Naive B cell (primary cell): ENCODE measurements around the gene ANKK1. TPM values are rescaled to one million over a fixed set of nuclear protein-coding genes. Genes with fewer than 3 reads are reported as not detected.

ENCODE experiments used
- ATAC-seq, 2 donors: fragments of 150-1000 bp; cut with Tn5 transposase; 2 replicates each; pipeline ENCODE4 v1.10.0; 2021; ENCODE audit warnings: low read depth in 2 of 2, mild to moderate bottlenecking in 2 of 2, moderate library complexity in 2 of 2
- DNase-seq: peaks from one replicate; pipeline ENCODE4 v3.0.0; 2022
- H3K27ac Mint-ChIP-seq, 6 donors: one replicate each; pipeline ENCODE4 v1.8.0; 2020 to 2022; ENCODE audit warnings: mild to moderate bottlenecking in 6 of 6, mixed read lengths in 6 of 6, moderate library complexity in 5 of 6, inconsistent platforms in 2 of 6
- H3K27me3 Mint-ChIP-seq, 3 donors: one replicate each; pipeline ENCODE4 v1.8.0; 2021 to 2022; ENCODE audit warnings: mixed read lengths in 3 of 3, mild to moderate bottlenecking in 1 of 3
- H3K36me3 Mint-ChIP-seq, 2 donors: one replicate each; pipeline ENCODE4 v1.8.0; 2020 to 2022; ENCODE audit warnings: mixed read lengths in 2 of 2, inconsistent platforms in 1 of 2, mild to moderate bottlenecking in 1 of 2
- H3K4me1 Mint-ChIP-seq, 3 donors: one replicate each; pipeline ENCODE4 v1.8.0; 2020 to 2022; ENCODE audit warnings: mixed read lengths in 3 of 3, inconsistent platforms in 1 of 3, mild to moderate bottlenecking in 1 of 3, moderate library complexity in 1 of 3
- H3K4me3 Mint-ChIP-seq, 8 donors: one replicate each; pipeline ENCODE4 v1.8.0; 2020 to 2022; ENCODE audit warnings: mild to moderate bottlenecking in 8 of 8, mixed read lengths in 8 of 8, moderate library complexity in 8 of 8, inconsistent platforms in 2 of 8
- H3K9me3 Mint-ChIP-seq, 7 donors: one replicate each; pipeline ENCODE4 v1.8.0; 2020 to 2022; ENCODE audit warnings: mixed read lengths in 7 of 7, mild to moderate bottlenecking in 5 of 7, inconsistent platforms in 2 of 7, moderate library complexity in 1 of 7
- polyA plus RNA-seq, 6 donors: library from polyadenylated mRNA; unstranded; fragments of 300-500 nt; fragmentation: Illumina TruSeq; gene quantifications; one replicate each; pipeline ENCODE4 v1.2.3, GENCODE V29; 2021; ENCODE audit warnings: low read depth in 6 of 6

ANKK1 gene, protein sequence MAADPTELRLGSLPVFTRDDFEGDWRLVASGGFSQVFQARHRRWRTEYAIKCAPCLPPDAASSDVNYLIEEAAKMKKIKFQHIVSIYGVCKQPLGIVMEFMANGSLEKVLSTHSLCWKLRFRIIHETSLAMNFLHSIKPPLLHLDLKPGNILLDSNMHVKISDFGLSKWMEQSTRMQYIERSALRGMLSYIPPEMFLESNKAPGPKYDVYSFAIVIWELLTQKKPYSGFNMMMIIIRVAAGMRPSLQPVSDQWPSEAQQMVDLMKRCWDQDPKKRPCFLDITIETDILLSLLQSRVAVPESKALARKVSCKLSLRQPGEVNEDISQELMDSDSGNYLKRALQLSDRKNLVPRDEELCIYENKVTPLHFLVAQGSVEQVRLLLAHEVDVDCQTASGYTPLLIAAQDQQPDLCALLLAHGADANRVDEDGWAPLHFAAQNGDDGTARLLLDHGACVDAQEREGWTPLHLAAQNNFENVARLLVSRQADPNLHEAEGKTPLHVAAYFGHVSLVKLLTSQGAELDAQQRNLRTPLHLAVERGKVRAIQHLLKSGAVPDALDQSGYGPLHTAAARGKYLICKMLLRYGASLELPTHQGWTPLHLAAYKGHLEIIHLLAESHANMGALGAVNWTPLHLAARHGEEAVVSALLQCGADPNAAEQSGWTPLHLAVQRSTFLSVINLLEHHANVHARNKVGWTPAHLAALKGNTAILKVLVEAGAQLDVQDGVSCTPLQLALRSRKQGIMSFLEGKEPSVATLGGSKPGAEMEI
- under 1 TPM in 2 of 6 donors, not detected in 4; 0.11 to 0.26 TPM for polyA plus RNA-seq

DNA sequence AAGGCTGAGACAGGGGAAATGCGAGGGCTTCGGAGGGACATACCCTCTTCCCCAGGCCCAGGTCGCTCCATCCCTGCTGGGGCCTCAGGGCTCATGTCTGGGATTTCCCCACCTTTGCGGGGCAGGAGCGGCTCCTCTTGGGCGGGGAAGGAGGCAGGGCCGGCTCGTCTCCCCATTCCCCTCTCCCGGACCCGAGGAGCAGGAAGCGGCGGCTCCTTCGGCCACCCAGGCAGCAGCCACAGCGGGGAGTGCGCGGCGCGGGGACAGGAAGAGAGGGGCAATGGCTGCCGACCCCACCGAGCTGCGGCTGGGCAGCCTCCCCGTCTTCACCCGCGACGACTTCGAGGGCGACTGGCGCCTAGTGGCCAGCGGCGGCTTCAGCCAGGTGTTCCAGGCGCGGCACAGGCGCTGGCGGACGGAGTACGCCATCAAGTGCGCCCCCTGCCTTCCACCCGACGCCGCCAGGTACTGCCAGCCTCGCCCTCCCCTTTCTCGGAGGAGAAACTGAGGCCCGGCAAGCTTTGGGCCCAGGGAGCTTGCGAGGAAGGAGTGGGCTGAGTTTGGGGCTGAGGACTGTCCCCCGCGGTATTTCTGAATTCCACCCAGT lies at the start of gene ANKK1:
TSS of gene ANKK1 (plus strand) at position 175 of the 607 bp plus-strand sequence. CDS start at position 281, 106 bp downstream.
- Mint-ChIP-seq H3K36me3 (peaks cover 0 to 8% of the 10 kb centered on the region in 2 donors), H3K27ac (peak within 1 kb of the TSS in 1 of 6 donors; percentile 73), H3K27me3 (peaks cover 3 to 13% (median 8%) of the 10 kb centered on the region in 3 donors), H3K4me1 (no peaks in the 10 kb centered on the region), H3K4me3 (no peak within 1 kb of the TSS), H3K9me3 (no peaks in the 10 kb centered on the region)
- ATAC-seq = no peak
- no peak for DNase-seq

GRCh38 chr11:113338730-113339129 lies 48.8 kb upstream of the ANKK1 start:
- DNase-seq (no peak), ATAC-seq (no peak)
- Mint-ChIP-seq H3K9me3 (peaks cover 0 to 2% (median 0%) of the 10 kb centered on the region in 7 donors), H3K4me1 (no peaks in the 10 kb centered on the region), H3K36me3 (peaks cover 38 to 70% of the 10 kb centered on the region in 2 donors), H3K27me3 (no peaks in the 10 kb centered on the region), H3K4me3 (no peak overlapping the region), H3K27ac (peak overlapping the region in 1 of 6 donors; percentile 54)

DNA sequence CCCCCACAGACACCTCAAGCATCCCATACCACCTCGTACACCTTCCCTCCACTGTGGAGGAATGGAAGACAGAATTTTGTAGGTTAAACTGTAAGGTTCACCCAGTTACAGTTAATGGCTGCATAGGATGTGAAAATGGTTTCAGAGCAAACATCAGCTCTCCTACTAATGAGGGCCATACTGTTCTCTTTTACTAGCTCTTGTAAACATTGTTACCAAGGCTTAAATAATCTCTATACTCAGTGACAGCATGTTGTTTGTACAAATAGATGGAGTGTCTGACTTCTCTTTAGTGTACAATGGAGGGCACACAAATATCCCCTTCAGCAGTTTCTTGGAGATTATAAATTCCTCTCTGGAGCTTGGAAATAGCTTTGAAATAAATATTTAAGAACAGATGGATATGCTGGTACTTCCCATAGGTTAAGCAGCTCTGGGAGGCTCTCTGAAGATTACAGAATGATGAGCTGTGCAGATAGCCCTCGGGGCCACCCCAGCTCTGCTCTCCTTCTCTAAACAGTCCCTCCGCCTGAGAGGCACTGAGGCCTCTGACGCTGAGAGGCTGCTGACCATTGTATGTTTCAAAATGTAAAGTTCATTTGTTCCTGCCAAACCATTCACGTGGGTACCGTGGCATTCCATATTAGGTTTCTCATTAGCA lies 47.5 kb upstream of the ANKK1 start:
- Mint-ChIP-seq H3K36me3 (peaks cover 44 to 68% of the 10 kb centered on the region in 2 donors), H3K27ac (peak overlapping the region in 1 of 6 donors; percentile 64), H3K4me3 (no peak overlapping the region), H3K9me3 (peaks cover 0 to 2% (median 0%) of the 10 kb centered on the region in 7 donors), H3K27me3 (no peaks in the 10 kb centered on the region), H3K4me1 (no peaks in the 10 kb centered on the region)
- no peak for ATAC-seq
- no peak for DNase-seq

- H3K9me3 Mint-ChIP-seq = no peaks in the 10 kb centered on the region
- peaks cover 36 to 52% of the 10 kb centered on the region in 2 donors for H3K36me3 Mint-ChIP-seq
- no peaks in the 10 kb centered on the region for H3K27me3 Mint-ChIP-seq
- no peaks in the 10 kb centered on the region for H3K4me1 Mint-ChIP-seq
- DNase-seq = no peak
- no peak for ATAC-seq
- H3K27ac Mint-ChIP-seq = no peak overlapping the region
- H3K4me3 Mint-ChIP-seq = no peak overlapping the region
Observed at GRCh38 chr11:113341388-113342165, 46.0 kb upstream of the ANKK1 start.

DNA sequence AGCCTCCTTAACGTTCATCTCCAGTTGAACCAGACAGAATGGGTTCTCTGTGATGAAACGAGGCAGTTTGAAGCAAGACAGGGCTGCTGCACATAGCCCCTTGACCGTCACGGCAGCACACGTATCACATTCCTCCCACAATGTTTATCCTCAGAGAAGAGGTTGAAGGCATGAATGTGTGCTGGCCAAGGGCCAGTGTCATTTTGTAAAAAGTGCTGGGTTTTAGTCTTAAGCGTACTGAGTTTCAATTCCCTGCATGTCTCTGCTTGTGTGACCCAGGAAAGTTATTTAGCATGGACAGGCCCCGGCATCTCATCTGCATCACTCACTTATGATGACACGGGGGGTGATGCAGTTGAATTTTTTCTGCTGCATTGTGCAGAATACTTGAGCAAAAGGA lies 41.6 kb upstream of the ANKK1 start:
- ATAC-seq (no peak), DNase-seq (no peak)
- no peaks in the 10 kb centered on the region for H3K4me1 Mint-ChIP-seq
- H3K27me3 Mint-ChIP-seq = no peaks in the 10 kb centered on the region
- H3K9me3 Mint-ChIP-seq = peaks cover 0 to 2% (median 0%) of the 10 kb centered on the region in 7 donors
- H3K27ac Mint-ChIP-seq = no peak overlapping the region
- H3K4me3 Mint-ChIP-seq = no peak overlapping the region
- H3K36me3 Mint-ChIP-seq = peaks cover 34 to 41% of the 10 kb centered on the region in 2 donors

DNA sequence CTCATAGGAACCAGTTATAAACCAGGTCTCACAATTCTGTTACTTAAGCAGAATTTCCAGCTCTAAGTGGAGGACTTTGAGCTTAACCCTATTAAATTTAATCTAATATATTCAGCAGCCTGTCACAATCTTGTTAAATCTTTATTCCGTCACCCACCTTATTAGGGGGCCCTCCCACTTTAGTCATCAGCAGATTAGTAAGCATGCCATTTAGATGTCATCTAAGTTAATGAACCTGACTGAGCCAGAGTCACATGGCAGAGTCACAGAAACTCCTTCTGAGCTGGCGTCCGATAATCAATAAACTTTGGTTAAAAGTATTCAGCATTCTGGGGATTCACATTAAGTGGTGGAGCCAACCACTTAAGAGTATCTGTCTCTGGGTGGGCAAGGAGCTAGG lies 38.1 kb upstream of the ANKK1 start:
- DNase-seq = no peak
- Mint-ChIP-seq H3K4me1 (no peaks in the 10 kb centered on the region), H3K27ac (no peak overlapping the region), H3K9me3 (peaks cover 0 to 8% (median 6%) of the 10 kb centered on the region in 7 donors), H3K27me3 (no peaks in the 10 kb centered on the region), H3K4me3 (no peak overlapping the region), H3K36me3 (peaks cover 40 to 59% of the 10 kb centered on the region in 2 donors)
- no peak for ATAC-seq

GRCh38 chr11:113350336-113351067 lies 37.1 kb upstream of the ANKK1 start:
- DNase-seq (no peak), ATAC-seq (no peak)
- no peak overlapping the region for H3K27ac Mint-ChIP-seq
- H3K9me3 Mint-ChIP-seq = peaks cover 0 to 17% (median 16%) of the 10 kb centered on the region in 7 donors
- H3K27me3 Mint-ChIP-seq = no peaks in the 10 kb centered on the region
- peak overlapping the region in 1 of 8 donors; percentile 61 for H3K4me3 Mint-ChIP-seq
- no peaks in the 10 kb centered on the region for H3K4me1 Mint-ChIP-seq
- H3K36me3 Mint-ChIP-seq = peaks cover 47 to 64% of the 10 kb centered on the region in 2 donors

DNA sequence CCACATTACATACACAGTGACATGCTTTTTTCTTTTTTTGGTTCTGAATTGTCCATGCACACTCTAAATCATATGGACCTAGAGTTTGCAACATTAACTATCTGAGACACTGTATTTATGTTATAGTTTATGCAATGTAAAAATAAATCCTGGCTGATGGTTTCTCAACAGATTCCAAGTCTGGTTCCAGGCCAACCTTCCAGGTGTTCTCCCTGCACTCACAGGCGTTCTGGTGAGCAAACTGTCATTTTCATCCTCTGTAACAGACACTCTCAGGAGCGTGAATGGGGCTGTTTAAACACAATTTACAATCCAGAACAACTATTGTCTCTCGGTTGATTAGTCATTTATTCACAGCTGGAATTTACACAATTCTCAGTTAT lies 36.5 kb upstream of the ANKK1 start:
- DNase-seq = no peak
- no peak overlapping the region for H3K4me3 Mint-ChIP-seq
- no peak for ATAC-seq
- H3K36me3 Mint-ChIP-seq = peaks cover 53 to 69% of the 10 kb centered on the region in 2 donors
- H3K27me3 Mint-ChIP-seq = no peaks in the 10 kb centered on the region
- H3K9me3 Mint-ChIP-seq = peaks cover 3 to 22% (median 22%) of the 10 kb centered on the region in 7 donors
- H3K27ac Mint-ChIP-seq = no peak overlapping the region
- H3K4me1 Mint-ChIP-seq = no peaks in the 10 kb centered on the region

DNA sequence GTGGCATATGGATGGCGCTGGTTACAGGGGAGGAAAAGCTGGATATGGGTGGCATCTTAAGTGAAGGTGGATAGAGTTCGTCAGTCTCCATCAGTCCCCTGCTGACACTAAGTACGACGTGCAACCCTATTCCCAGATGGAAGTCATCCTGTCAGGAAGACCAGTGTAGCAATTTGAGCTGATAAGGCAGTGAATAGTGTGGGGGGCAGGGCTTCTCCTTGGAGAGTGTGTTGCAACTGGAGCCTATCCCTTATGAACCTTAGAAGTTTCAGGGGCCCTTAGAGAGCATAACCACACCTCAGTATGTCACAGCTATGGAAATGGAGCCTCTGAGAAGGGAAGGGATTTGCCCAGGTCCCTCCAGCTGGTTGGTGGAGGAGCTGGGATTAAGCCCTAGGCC lies 36.1 kb upstream of the ANKK1 start:
- no peak overlapping the region for H3K27ac Mint-ChIP-seq
- ATAC-seq (no peak), DNase-seq (no peak)
- peaks cover 7 to 26% (median 26%) of the 10 kb centered on the region in 7 donors for H3K9me3 Mint-ChIP-seq
- H3K4me3 Mint-ChIP-seq = no peak overlapping the region
- H3K36me3 Mint-ChIP-seq = peaks cover 57 to 74% of the 10 kb centered on the region in 2 donors
- H3K4me1 Mint-ChIP-seq = no peaks in the 10 kb centered on the region
- H3K27me3 Mint-ChIP-seq = no peaks in the 10 kb centered on the region

DNA sequence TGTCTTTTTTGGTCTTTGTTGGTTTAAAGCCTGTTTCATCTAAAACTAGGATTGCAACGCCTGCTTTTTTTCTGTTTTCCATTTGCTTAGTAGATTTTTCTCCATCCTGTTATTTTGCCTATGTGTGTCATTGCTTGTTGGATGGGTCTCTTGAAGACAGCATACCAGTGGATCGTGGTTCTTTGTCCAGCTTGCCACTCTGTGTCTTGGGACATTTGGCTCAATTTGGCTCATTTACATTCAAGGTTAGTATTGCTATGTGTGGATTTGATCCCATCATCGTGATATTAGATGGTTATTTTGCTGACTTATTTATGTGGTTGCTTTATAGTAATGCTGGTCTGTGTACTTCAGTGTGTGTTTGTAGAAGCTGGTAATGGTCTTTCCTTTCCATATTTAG lies 31.4 kb upstream of the ANKK1 start:
- DNase-seq (no peak), ATAC-seq (no peak)
- H3K4me1 Mint-ChIP-seq = no peaks in the 10 kb centered on the region
- H3K27ac Mint-ChIP-seq = no peak overlapping the region
- H3K36me3 Mint-ChIP-seq = peaks cover 78 to 89% of the 10 kb centered on the region in 2 donors
- H3K27me3 Mint-ChIP-seq = no peaks in the 10 kb centered on the region
- H3K9me3 Mint-ChIP-seq = peaks cover 12 to 39% (median 34%) of the 10 kb centered on the region in 7 donors
- H3K4me3 Mint-ChIP-seq = no peak overlapping the region

- H3K9me3 Mint-ChIP-seq = no peaks in the 10 kb centered on the region
- no peaks in the 10 kb centered on the region for H3K4me1 Mint-ChIP-seq
- no peak overlapping the region for H3K4me3 Mint-ChIP-seq
- peaks cover 0 to 2% (median 0%) of the 10 kb centered on the region in 3 donors for H3K27me3 Mint-ChIP-seq
- DNase-seq = no peak
- ATAC-seq = no peak
- peaks cover 29 to 55% of the 10 kb centered on the region in 2 donors for H3K36me3 Mint-ChIP-seq
- H3K27ac Mint-ChIP-seq = peak overlapping the region in 1 of 6 donors; percentile 12
Observed at GRCh38 chr11:113363406-113363805, 24.2 kb upstream of the ANKK1 start.
